Measurements from ENCODE around the gene PRRC2B. TPM values are rescaled to one million over a fixed set of nuclear protein-coding genes. Genes with fewer than 3 reads are reported as not detected.
A peak's percentile ranks its signal among the peaks of the same experiment; 100 is the strongest.

PRRC2B gene
- total RNA-seq, 1 experiment from 2014 or later = 219 TPM

DNA sequence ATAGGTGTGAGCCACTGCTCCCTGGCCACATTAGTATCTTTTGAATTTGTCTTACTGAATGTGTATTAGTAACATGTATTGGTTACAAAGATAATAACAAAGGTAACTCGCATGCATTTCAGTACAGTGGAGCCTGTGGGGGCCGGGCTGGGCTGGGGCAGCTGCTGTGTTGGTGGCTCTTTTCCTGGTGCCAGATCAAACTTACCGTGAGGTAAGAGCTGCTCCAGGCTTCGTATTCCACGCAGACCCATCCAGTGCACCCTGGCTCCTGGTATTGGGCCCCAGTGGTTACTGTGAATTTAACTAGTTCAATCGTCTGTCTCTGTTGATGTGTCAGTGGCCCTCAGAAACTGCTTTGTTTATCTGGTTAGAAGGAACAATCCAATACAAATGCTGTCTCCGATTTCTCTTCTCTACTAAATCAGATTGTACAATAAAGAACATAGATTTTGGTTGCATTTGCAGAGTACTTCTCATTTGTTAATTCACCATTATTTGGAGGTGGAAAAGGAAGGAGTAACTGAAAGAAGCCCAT lies 15.6 kb downstream of the PRRC2B start:
- Mint-ChIP-seq H3K4me1 (ENCODE audit: low read depth, unreplicated experiment) (peaks cover 59% of the 10 kb centered on the region), H3K27me3 (ENCODE audit: insufficient read depth, unreplicated experiment) (no peaks in the 10 kb centered on the region), H3K9me3 (ENCODE audit: unreplicated experiment) (no peaks in the 10 kb centered on the region), H3K27ac (ENCODE audit: unreplicated experiment) (peak overlapping the region; percentile 54), H3K4me3 (ENCODE audit: unreplicated experiment) (no peak overlapping the region), H3K36me3 (ENCODE audit: insufficient read depth, unreplicated experiment) (peaks cover 73% of the 10 kb centered on the region)
- TF ChIP-seq, protein P1, sequence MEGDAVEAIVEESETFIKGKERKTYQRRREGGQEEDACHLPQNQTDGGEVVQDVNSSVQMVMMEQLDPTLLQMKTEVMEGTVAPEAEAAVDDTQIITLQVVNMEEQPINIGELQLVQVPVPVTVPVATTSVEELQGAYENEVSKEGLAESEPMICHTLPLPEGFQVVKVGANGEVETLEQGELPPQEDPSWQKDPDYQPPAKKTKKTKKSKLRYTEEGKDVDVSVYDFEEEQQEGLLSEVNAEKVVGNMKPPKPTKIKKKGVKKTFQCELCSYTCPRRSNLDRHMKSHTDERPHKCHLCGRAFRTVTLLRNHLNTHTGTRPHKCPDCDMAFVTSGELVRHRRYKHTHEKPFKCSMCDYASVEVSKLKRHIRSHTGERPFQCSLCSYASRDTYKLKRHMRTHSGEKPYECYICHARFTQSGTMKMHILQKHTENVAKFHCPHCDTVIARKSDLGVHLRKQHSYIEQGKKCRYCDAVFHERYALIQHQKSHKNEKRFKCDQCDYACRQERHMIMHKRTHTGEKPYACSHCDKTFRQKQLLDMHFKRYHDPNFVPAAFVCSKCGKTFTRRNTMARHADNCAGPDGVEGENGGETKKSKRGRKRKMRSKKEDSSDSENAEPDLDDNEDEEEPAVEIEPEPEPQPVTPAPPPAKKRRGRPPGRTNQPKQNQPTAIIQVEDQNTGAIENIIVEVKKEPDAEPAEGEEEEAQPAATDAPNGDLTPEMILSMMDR (IDR thresholded peaks at IDR 0.05; ENCODE audit: insufficient read depth in 1 of 2, low read depth in 1 of 2, low read length in 1 of 2, severe bottlenecking in 1 of 2, unreplicated experiment in 1 of 2) = no peak
- POLR2A ChIA-PET = no interaction called here
- CTCF ChIA-PET = no interaction called here
- DNase-seq = no peak
- peaks cover 37% of the 10 kb centered on the region for H3K4me1 ChIP-seq
- intact Hi-C loops (cut with micrococcal nuclease; ENCODE audit: unreplicated experiment) = loop anchor here (10.0 kb wide), 1 partner anchor 55 kb away; no protein-coding TSS in a partner anchor
- no peaks in the 10 kb centered on the region; the same call in 1 of the 2 replicates for H3K36me3 ChIP-seq (ENCODE audit: control insufficient read depth, insufficient read depth, low read length)
- H3K9me3 ChIP-seq = no peaks in the 10 kb centered on the region
- H3K4me3 ChIP-seq (ENCODE audit: low read depth, low read length) = no peak overlapping the region
- H3K27me3 ChIP-seq (replicated peaks; ENCODE audit: control insufficient read depth, insufficient read depth, low read length) = no peaks in the 10 kb centered on the region
- no TSS peak for BruUV-seq (replicated peaks)

DNA sequence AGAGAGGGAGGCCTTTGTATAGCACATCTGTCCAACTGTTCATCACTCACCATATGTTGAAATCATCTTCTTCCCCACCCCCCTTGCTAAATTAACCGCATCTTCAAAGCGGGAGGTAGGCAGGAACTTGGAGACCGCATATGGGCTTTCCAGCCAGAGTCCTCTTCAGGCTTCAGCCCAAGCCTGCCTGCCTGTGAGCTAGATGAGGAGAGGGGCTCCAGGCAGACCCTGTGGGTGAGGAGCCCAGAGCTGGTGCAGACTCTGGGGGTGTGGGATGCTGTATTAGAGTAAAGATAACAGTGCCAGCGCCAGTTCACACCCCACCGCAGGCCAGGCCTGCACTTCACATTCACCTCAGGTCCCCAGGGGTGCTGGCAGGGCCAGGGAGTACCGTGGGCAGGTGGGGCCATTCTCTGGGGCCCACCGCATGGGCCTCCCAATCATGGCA lies 16.2 kb downstream of the PRRC2B start:
- no peak for DNase-seq
- Histone ChIP-seq H3K36me3 (ENCODE audit: control insufficient read depth, insufficient read depth, low read length) (no peaks in the 10 kb centered on the region; the same call in 1 of the 2 replicates), H3K27me3 (replicated peaks; ENCODE audit: control insufficient read depth, insufficient read depth, low read length) (no peaks in the 10 kb centered on the region), H3K4me1 (peaks cover 36% of the 10 kb centered on the region), H3K9me3 (no peaks in the 10 kb centered on the region), H3K4me3 (ENCODE audit: low read depth, low read length) (no peak overlapping the region)
- no TSS peak for BruUV-seq (replicated peaks)
- Mint-ChIP-seq H3K4me1 (ENCODE audit: low read depth, unreplicated experiment) (peaks cover 56% of the 10 kb centered on the region), H3K4me3 (ENCODE audit: unreplicated experiment) (no peak overlapping the region), H3K27me3 (ENCODE audit: insufficient read depth, unreplicated experiment) (no peaks in the 10 kb centered on the region), H3K27ac (ENCODE audit: unreplicated experiment) (peak overlapping the region; percentile 54), H3K9me3 (ENCODE audit: unreplicated experiment) (no peaks in the 10 kb centered on the region), H3K36me3 (ENCODE audit: insufficient read depth, unreplicated experiment) (peaks cover 73% of the 10 kb centered on the region)
- intact Hi-C loops (cut with micrococcal nuclease; ENCODE audit: unreplicated experiment) = no loop called here
- ChIA-PET POLR2A (no interaction called here), CTCF (no interaction called here)
- TF ChIP-seq, protein P1 (IDR thresholded peaks at IDR 0.05; ENCODE audit: insufficient read depth in 1 of 2, low read depth in 1 of 2, low read length in 1 of 2, severe bottlenecking in 1 of 2, unreplicated experiment in 1 of 2) = no peak

DNA sequence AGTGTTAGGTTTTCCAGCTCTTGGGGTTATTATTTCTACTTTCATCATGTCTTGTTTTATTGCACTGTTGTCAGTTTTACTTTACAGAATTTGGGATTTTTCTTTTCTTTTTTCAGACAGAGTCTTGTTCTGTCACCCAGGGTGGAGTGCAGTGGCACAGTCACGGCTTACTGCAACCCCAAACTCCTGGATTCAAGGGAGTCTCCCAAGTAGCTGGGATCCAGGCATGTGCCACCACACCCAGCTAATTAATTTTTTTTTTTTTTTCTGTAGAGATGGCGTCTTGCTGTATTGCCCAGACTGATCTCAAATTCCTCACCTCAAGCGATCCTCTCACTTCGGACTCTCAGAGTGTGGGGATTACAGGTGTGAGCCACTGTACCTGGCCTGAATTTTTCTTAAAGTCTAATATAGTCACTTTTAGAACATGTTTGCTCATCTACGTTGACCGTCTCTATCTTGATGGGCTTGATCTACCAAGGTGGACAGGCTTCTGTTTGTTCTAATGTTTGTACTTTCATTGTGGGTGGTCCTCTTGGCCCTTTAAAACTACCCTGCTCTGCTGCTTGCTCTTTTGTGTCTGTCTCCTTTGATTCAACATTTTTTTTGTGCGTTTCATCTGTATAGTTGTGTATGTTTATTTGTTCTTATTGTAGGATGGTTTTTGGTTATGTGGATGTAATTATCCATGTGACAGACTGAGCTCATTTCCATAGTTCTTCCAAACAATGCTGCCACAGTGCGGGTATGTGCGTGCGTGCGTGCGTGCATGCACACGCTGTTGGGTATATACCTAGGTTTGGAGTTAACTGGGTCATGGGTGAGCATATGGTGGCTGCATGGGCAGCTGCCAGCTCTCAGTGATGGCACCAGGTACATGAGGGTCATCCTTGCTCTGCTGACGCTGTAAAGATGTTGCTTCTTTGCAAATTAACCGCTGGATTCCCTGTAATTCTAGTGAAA lies 18.1 kb downstream of the PRRC2B start:
- Mint-ChIP-seq H3K36me3 (ENCODE audit: insufficient read depth, unreplicated experiment) (peaks cover 63% of the 10 kb centered on the region), H3K4me1 (ENCODE audit: low read depth, unreplicated experiment) (peaks cover 50% of the 10 kb centered on the region), H3K27me3 (ENCODE audit: insufficient read depth, unreplicated experiment) (no peaks in the 10 kb centered on the region), H3K9me3 (ENCODE audit: unreplicated experiment) (no peaks in the 10 kb centered on the region), H3K27ac (ENCODE audit: unreplicated experiment) (peak overlapping the region; percentile 3), H3K4me3 (ENCODE audit: unreplicated experiment) (no peak overlapping the region)
- no peaks in the 10 kb centered on the region for H3K9me3 ChIP-seq
- no peaks in the 10 kb centered on the region for H3K27me3 ChIP-seq (replicated peaks; ENCODE audit: control insufficient read depth, insufficient read depth, low read length)
- intact Hi-C loops (cut with micrococcal nuclease; ENCODE audit: unreplicated experiment) = no loop called here
- CTCF ChIA-PET = interaction anchor here (0.6 kb wide), 1 partner anchor 19 kb away, joined by 3 read pairs; no protein-coding TSS in a partner anchor
- peaks cover 20% of the 10 kb centered on the region for H3K4me1 ChIP-seq
- DNase-seq = no peak
- TF ChIP-seq, protein P1 (IDR thresholded peaks at IDR 0.05; ENCODE audit: insufficient read depth in 1 of 2, low read depth in 1 of 2, low read length in 1 of 2, severe bottlenecking in 1 of 2, unreplicated experiment in 1 of 2) = no peak
- BruUV-seq (replicated peaks) = no TSS peak
- H3K4me3 ChIP-seq (ENCODE audit: low read depth, low read length) = no peak overlapping the region
- POLR2A ChIA-PET = interaction anchor here (0.7 kb wide), 1 partner anchor 51 kb away, joined by 5 read pairs; no protein-coding TSS in a partner anchor
- H3K36me3 ChIP-seq (ENCODE audit: control insufficient read depth, insufficient read depth, low read length) = no peaks in the 10 kb centered on the region
